Muscle of leg (tissue), 11 donors: Measurements from ENCODE around the gene POLR2H. TPM values are rescaled to one million over a fixed set of nuclear protein-coding genes. Genes with fewer than 3 reads are reported as not detected.

Experiments used
- DNase-seq: peaks from one replicate; pipeline ENCODE4 v3.0.0; 2013
- H3K27ac ChIP-seq: one replicate; pipeline ENCODE4 v1.5.1; 2013; ENCODE audit warnings: mild to moderate bottlenecking, low read length, control low read depth
- H3K27me3 ChIP-seq: one replicate; pipeline ENCODE4 v1.6.1; 2013; ENCODE audit warnings: low read length; ENCODE audit not compliant: control insufficient read depth, insufficient read depth
- H3K36me3 ChIP-seq: one replicate; pipeline ENCODE4 v1.6.1; 2013; ENCODE audit warnings: low read length; ENCODE audit not compliant: control insufficient read depth, insufficient read depth
- H3K4me1 ChIP-seq: one replicate; pipeline ENCODE4 v1.6.1; 2013; ENCODE audit warnings: low read length; ENCODE audit not compliant: control insufficient read depth, insufficient read depth
- H3K4me3 ChIP-seq: one replicate; pipeline ENCODE4 v1.5.1; 2013; ENCODE audit warnings: low read length, control low read depth
- H3K9me3 ChIP-seq: replicated peaks from 2 replicates; pipeline ENCODE4 v1.6.1; 2013; ENCODE audit warnings: low read depth, low read length; ENCODE audit not compliant: control insufficient read depth
- WGBS: methylation state at CpG from one replicate; pipeline ENCODE4 v1.1.5; 2013; ENCODE audit warnings: missing lambda C conversion rate; ENCODE audit not compliant: insufficient coverage; 5-methylcytosine and 5-hydroxymethylcytosine counted together
- polyA plus RNA-seq, 8 donors: library from polyadenylated mRNA; unstranded; fragments of 120-200 nt; gene quantifications; one replicate each; pipeline versions ENCODE4 v1.2.1 to v1.2.3, GENCODE V29; 2013; ENCODE audit warnings: inconsistent platforms in 1 of 8, low replicate concordance in 1 of 8; ENCODE audit not compliant: insufficient read length in 8 of 8, insufficient read depth in 1 of 8
- total RNA-seq: library from RNA; stranded (reverse); fragments of 120-200 nt; gene quantifications from one replicate; pipeline ENCODE4 v1.2.4, GENCODE V29; 2013

The POLR2H gene
- total and polyA plus RNA-seq, 9 donors: 39.9 to 55.0 (median 49.3) TPM

- no peaks in the 10 kb centered on the region for H3K9me3 ChIP-seq
- WGBS: 42% methylated on average over 5 of the region's 5 CpGs
- peaks cover 30% of the 10 kb centered on the region for H3K4me1 ChIP-seq
- no peak overlapping the region for H3K4me3 ChIP-seq
- peaks cover 36% of the 10 kb centered on the region for H3K36me3 ChIP-seq
- H3K27me3 ChIP-seq: no peaks in the 10 kb centered on the region
- no peak overlapping the region for H3K27ac ChIP-seq
- DNase-seq: no peak
These were observed 18.2 kb upstream of the POLR2H start for GRCh38 chr3:184343200-184343876.

GRCh38 chr3:184344579-184345316, 16.8 kb upstream of the POLR2H start:
- H3K36me3 ChIP-seq: peaks cover 36% of the 10 kb centered on the region
- no peak for DNase-seq
- WGBS: 77% methylated on average over 10 of the region's 24 CpGs
- H3K4me1 ChIP-seq: peaks cover 18% of the 10 kb centered on the region
- no peaks in the 10 kb centered on the region for H3K9me3 ChIP-seq
- H3K27ac ChIP-seq: no peak overlapping the region
- H3K4me3 ChIP-seq: no peak overlapping the region
- H3K27me3 ChIP-seq: no peaks in the 10 kb centered on the region

- Histone ChIP-seq H3K4me1 (peaks cover 18% of the 10 kb centered on the region), H3K9me3 (no peaks in the 10 kb centered on the region), H3K4me3 (no peak overlapping the region), H3K36me3 (peaks cover 36% of the 10 kb centered on the region), H3K27ac (peak overlapping the region; percentile 20), H3K27me3 (no peaks in the 10 kb centered on the region)
- DNase-seq: peak; percentile 58
- 33% methylated on average over 12 of the region's 14 CpGs for WGBS
These were observed 16.0 kb upstream of the POLR2H start for GRCh38 chr3:184345317-184346144.

GRCh38 chr3:184346480-184347190, 14.9 kb upstream of the POLR2H start:
- H3K27ac ChIP-seq: no peak overlapping the region
- 83% methylated on average over 15 of the region's 20 CpGs for WGBS
- H3K27me3 ChIP-seq: no peaks in the 10 kb centered on the region
- H3K9me3 ChIP-seq: no peaks in the 10 kb centered on the region
- no peak for DNase-seq
- H3K4me1 ChIP-seq: peaks cover 22% of the 10 kb centered on the region
- H3K36me3 ChIP-seq: peaks cover 32% of the 10 kb centered on the region
- no peak overlapping the region for H3K4me3 ChIP-seq

- H3K4me1 ChIP-seq: peaks cover 24% of the 10 kb centered on the region
- H3K27me3 ChIP-seq: no peaks in the 10 kb centered on the region
- H3K27ac ChIP-seq: peak overlapping the region; percentile 22
- H3K4me3 ChIP-seq: no peak overlapping the region
- 70% methylated on average over 8 of the region's 12 CpGs for WGBS
- no peaks in the 10 kb centered on the region for H3K9me3 ChIP-seq
- peaks cover 32% of the 10 kb centered on the region for H3K36me3 ChIP-seq
- peak; percentile 79 for DNase-seq
These were observed 14.0 kb upstream of the POLR2H start for GRCh38 chr3:184347321-184348056.

- DNase-seq: no peak
- Histone ChIP-seq H3K4me1 (peaks cover 23% of the 10 kb centered on the region), H3K4me3 (no peak overlapping the region), H3K9me3 (no peaks in the 10 kb centered on the region), H3K27me3 (no peaks in the 10 kb centered on the region), H3K36me3 (peaks cover 28% of the 10 kb centered on the region), H3K27ac (no peak overlapping the region)
- 50% methylated on average over 4 of the region's 4 CpGs for WGBS
These were observed 13.5 kb upstream of the POLR2H start for GRCh38 chr3:184348057-184348382.

- 82% methylated on average over 6 of the region's 10 CpGs for WGBS
- H3K27ac ChIP-seq: no peak overlapping the region
- peaks cover 20% of the 10 kb centered on the region for H3K4me1 ChIP-seq
- no peak for DNase-seq
- H3K36me3 ChIP-seq: peaks cover 18% of the 10 kb centered on the region
- no peaks in the 10 kb centered on the region for H3K27me3 ChIP-seq
- H3K4me3 ChIP-seq: no peak overlapping the region
- H3K9me3 ChIP-seq: no peaks in the 10 kb centered on the region
These were observed 11.7 kb upstream of the POLR2H start for GRCh38 chr3:184349563-184350470.

GRCh38 chr3:184350618-184351017, 10.9 kb upstream of the POLR2H start:
- Histone ChIP-seq H3K27me3 (no peaks in the 10 kb centered on the region), H3K4me1 (peaks cover 16% of the 10 kb centered on the region), H3K4me3 (no peak overlapping the region), H3K27ac (no peak overlapping the region), H3K9me3 (no peaks in the 10 kb centered on the region), H3K36me3 (peaks cover 20% of the 10 kb centered on the region)
- WGBS: 87% methylated on average over 6 of the region's 6 CpGs
- DNase-seq: no peak
